Measurements from ENCODE around the gene DNAH9.

Gene DNAH9

DNA sequence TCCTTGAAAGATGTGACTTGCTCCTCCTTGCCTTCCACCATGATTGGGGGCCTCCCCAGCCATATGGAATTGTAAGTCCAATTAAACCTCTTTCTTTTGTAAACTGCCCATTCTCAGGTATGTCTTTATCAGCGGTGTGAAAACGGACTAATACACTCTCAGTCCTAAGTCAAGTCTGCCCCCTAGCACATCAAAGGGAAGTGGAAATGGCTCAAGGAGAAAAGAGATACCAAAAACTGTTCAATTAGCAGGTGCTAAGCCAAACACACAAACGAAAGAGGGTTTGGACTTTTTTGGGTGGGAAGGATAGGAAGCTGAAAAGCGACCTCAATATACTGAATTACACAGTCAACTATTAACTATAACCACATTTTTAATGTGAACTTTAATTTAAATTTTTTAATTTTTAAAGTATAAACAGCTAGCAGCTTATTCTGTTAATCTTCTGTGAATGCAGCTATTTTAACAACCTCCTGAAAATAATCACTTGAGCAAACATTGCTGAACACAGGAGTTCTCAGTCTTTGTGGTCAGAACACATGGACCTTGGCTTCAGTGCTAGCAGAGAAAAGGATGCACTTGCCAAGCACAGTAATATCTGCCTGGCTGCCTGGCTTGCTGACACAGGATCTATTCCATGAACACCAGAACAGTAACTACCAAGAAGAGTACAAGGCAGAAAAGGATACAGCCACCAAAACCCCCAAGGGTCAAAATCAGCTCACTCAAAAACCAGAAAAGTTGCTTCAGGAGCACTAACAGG lies 388.1 kb downstream of the DNAH9 start:
- DNase-seq (ENCODE audit: low read depth), result no peak

DNA sequence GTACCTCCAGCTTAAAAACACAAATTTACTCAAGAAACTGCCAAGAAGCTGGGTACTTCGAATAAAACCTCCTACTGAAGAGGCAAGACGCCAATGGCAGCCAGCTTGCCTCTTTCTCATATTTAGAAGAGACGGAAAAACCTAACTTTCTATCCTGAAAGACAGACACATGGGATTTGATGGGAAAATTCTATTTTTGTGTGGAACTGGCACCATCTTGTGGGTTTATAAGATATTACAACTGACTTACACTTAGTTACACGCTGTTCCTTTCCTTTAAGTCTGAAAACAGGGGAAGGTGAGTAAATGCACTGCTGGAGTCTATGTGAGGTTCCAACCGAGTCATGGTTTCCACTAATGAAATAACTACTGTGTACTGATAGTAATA lies 388.7 kb downstream of the DNAH9 start:
- no peak for DNase-seq (ENCODE audit: low read depth)

GRCh38 chr17:11990363-11990983 lies 392.2 kb downstream of the DNAH9 start:
- DNase-seq (ENCODE audit: low read depth), result no peak

GRCh38 chr17:11991461-11991860 lies 393.2 kb downstream of the DNAH9 start:
- no peak for DNase-seq (ENCODE audit: low read depth)

GRCh38 chr17:11996722-11997146 lies 398.5 kb downstream of the DNAH9 start:
- no peak for DNase-seq (ENCODE audit: low read depth)

DNA sequence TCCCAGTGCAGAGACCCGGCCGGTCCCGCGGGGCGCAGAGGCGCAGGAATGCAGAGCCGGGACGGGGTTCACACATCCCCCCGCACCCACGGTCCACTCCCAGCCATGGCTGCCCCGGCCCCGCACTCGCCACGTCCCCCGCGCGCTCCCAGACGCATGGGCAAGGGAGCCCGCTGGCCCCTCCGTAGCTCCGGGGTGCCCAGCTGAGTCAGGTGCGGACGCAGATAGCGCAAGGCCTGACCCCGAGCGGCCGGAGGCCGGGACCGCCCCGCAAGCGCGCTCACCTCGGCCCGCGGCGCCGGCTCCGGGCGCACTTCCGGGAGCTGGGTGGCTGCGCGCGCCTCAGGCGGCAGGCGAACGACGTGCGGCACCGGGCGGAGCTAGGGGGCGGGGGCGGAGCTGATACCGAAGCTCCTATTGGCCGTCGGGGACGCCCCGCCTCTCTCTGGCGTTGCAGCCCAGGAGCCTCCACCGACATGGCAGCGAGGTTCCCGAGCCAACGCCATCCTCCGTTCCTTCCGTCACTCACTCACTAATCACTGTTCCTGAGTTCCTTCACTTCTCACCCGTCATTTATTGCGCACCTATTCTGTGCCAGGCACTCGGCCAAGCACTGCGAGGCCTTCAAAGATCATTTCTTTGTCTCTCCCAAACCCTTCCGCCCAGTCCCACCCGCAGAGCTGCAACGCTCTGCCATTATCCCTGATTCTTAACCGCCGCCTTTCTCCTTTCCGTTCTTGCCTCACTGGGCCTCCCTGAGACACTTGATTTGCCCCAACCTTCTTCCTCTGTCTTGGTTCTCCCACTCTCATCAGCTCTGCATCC lies 399.1 kb downstream of the DNAH9 start, which contains the start of gene ZNF18:
Gene ZNF18 (minus strand): TSS at position 329 of the 825 bp plus-strand sequence. CDS start 4,646 bp downstream, outside the sequence.
- DNase-seq (ENCODE audit: low read depth), result peak; percentile 95

- DNase-seq (ENCODE audit: low read depth), result no peak
Observed at GRCh38 chr17:11997972-11998233, 399.6 kb downstream of the DNAH9 start.

DNA sequence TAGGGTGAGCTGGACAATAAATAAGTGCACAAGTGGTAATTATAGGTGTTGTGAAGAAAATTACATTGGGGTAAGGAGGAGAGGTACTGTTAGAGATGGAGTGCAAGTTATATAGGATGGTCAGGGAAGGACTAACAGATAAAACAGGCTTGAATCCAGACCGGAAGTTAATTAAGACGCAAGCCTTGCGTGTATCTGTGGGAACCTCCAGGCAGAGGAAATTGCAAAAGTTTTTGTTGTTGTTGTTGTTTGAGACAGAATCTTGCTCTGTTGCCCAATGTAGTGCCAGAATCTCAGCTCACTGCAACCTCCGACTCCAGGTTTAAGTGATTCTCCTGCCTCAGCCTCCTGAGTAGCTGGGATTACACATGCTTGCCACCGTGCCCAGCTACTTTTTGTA lies 401.4 kb downstream of the DNAH9 start:
- no peak for DNase-seq (ENCODE audit: low read depth)

DNA sequence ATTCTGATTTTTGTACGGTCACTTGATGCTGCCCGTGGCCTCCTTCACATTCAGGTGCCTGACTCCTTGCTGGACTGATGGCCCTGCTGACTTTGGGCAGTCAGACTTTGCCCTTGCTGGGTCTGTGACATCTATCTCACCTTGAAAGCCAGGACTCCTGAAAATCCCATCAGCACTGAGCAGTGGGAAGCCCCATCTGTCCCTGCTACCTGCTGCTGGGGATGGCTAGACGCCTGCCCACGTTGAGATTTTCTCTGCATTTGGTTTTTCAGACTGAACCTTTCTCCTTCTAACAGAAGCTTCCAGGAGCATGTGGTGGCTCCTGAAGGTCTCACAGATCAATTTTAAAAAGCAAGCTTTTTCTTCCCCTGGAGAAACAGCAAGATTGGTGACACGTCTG lies 409.2 kb downstream of the DNAH9 start:
- no peak for DNase-seq (ENCODE audit: low read depth)
